Upper lobe of right lung (tissue), 1 donor: ENCODE measurements around the gene USP21. TPM values are rescaled to one million over a fixed set of nuclear protein-coding genes. Genes with fewer than 3 reads are reported as not detected.
A peak's percentile ranks its signal among the peaks of the same experiment; 100 is the strongest.

Experiments
- ATAC-seq: fragments of 200-7000 bp; cut with Tn5 transposase; one replicate; pipeline ENCODE4 v1.9.1; 2020; ENCODE audit warnings: mild to moderate bottlenecking, moderate library complexity
- DNase-seq: peaks from one replicate; pipeline ENCODE4 v3.0.0-alpha.2; 2020
- H3K27ac ChIP-seq: fragments of 200-600 bp; one replicate; pipeline ENCODE4 v1.8.0; 2022
- H3K27me3 ChIP-seq: fragments of 200-600 bp; one replicate; pipeline ENCODE4 v1.8.0; 2022; ENCODE audit warnings: mild to moderate bottlenecking
- H3K36me3 ChIP-seq: fragments of 200-600 bp; one replicate; pipeline ENCODE4 v1.8.0; 2022
- H3K4me1 ChIP-seq: fragments of 200-600 bp; one replicate; pipeline ENCODE4 v1.8.0; 2022
- H3K4me3 ChIP-seq: fragments of 200-600 bp; one replicate; pipeline ENCODE4 v1.8.0; 2022; ENCODE audit warnings: mild to moderate bottlenecking
- H3K9me3 ChIP-seq: fragments of 200-600 bp; one replicate; pipeline ENCODE4 v1.8.0; 2022
- CTCF ChIP-seq: fragments of 200-600 bp; IDR thresholded peaks from one replicate; pipeline ENCODE4 v1.8.0; 2022; ENCODE audit warnings: antibody characterized with exemption
- intact Hi-C: fragments of 100-400 bp; cut with DNase I; formaldehyde crosslinking; loops from one replicate; pipeline ENCODE4 v1.11.0; 2022
- total RNA-seq: library from RNA; stranded (reverse); fragmentation: NEBNext Ultra II Directional; extraction: Animal tissue kit (Norgen Biotek cat#: 25700); gene quantifications from one replicate; pipeline ENCODE4 v1.2.1, GENCODE V29; 2021
- donor health status: DM: no; HTN: yes; CAD: no; lungs with severe emphysema.

Gene USP21
- total RNA-seq, 1 donor from 2014 or later = 27.7 TPM

- intact Hi-C loops = no loop called here
- H3K36me3 ChIP-seq = peaks cover 18% of the 10 kb centered on the region
- TF ChIP-seq CTCF = no peak
Observed at GRCh38 chr1:161157867-161158266, 1.4 kb upstream of the USP21 start.

GRCh38 chr1:161158316-161159010 lies 837 bp upstream of the USP21 start:
- ATAC-seq = no peak
- intact Hi-C loops = no loop called here
- H3K36me3 ChIP-seq = peaks cover 22% of the 10 kb centered on the region

More at GRCh38 chr1:161157867-161158266, 1.4 kb upstream of the USP21 start:
- ATAC-seq (no peak), DNase-seq (no peak)
- Histone ChIP-seq H3K27ac (no peak overlapping the region), H3K4me3 (no peak overlapping the region), H3K9me3 (no peaks in the 10 kb centered on the region), H3K4me1 (peaks cover 32% of the 10 kb centered on the region), H3K27me3 (no peaks in the 10 kb centered on the region)

GRCh38 chr1:161159913-161160243 lies 578 bp downstream of the USP21 start:
- no peak for TF ChIP-seq CTCF
- Histone ChIP-seq H3K27me3 (no peaks in the 10 kb centered on the region), H3K4me3 (peak overlapping the region; percentile 80), H3K36me3 (peaks cover 37% of the 10 kb centered on the region), H3K4me1 (peaks cover 24% of the 10 kb centered on the region), H3K27ac (peak overlapping the region; percentile 91), H3K9me3 (no peaks in the 10 kb centered on the region)
- ATAC-seq (no peak), DNase-seq (no peak)
- intact Hi-C loops = no loop called here

More at GRCh38 chr1:161158316-161159010, 837 bp upstream of the USP21 start:
- peak overlapping the region; percentile 80 for H3K4me3 ChIP-seq
- peak overlapping the region; percentile 91 for H3K27ac ChIP-seq
- H3K27me3 ChIP-seq = no peaks in the 10 kb centered on the region
- no peak for TF ChIP-seq CTCF
- DNase-seq = no peak
- no peaks in the 10 kb centered on the region for H3K9me3 ChIP-seq
- H3K4me1 ChIP-seq = peaks cover 30% of the 10 kb centered on the region

- no peak overlapping the region for H3K4me3 ChIP-seq
- no peak for ATAC-seq
- TF ChIP-seq CTCF = no peak
- H3K9me3 ChIP-seq = no peaks in the 10 kb centered on the region
- H3K4me1 ChIP-seq = peaks cover 20% of the 10 kb centered on the region
- peaks cover 40% of the 10 kb centered on the region for H3K36me3 ChIP-seq
- H3K27ac ChIP-seq = no peak overlapping the region
- no peak for DNase-seq
- intact Hi-C loops = no loop called here
- no peaks in the 10 kb centered on the region for H3K27me3 ChIP-seq
Observed at GRCh38 chr1:161160671-161161145, 1.4 kb downstream of the USP21 start.

GRCh38 chr1:161161652-161162051 lies 2.4 kb downstream of the USP21 start:
- ATAC-seq = no peak
- peaks cover 40% of the 10 kb centered on the region for H3K36me3 ChIP-seq
- H3K27ac ChIP-seq = no peak overlapping the region
- no peak overlapping the region for H3K4me3 ChIP-seq
- no peak for TF ChIP-seq CTCF
- no peak for DNase-seq
- intact Hi-C loops = no loop called here
- no peaks in the 10 kb centered on the region for H3K27me3 ChIP-seq
- H3K4me1 ChIP-seq = peaks cover 20% of the 10 kb centered on the region
- no peaks in the 10 kb centered on the region for H3K9me3 ChIP-seq
